Activated T-helper 1 cell treated with anti-CD3 and anti-CD28 coated beads, Interleukin-12 subunit alpha, Interleukin-12 subunit beta, Interleukin-2, Interleukin-4 antibody, amounts not matched to agents 30 ng/mL and 10 ng/mL and 1 ng/mL, durations not matched to agents 14 hours and 24 hours and 36 hours (primary cell): ENCODE data around the gene DMPK. TPM values are rescaled to one million over a fixed set of nuclear protein-coding genes. Genes with fewer than 3 reads are reported as not detected.

Source experiments
- DNase-seq: peaks from one replicate; pipeline ENCODE4 v3.0.0; 2021; ENCODE audit warnings: low spot score
- H3K27ac Mint-ChIP-seq: one replicate; pipeline ENCODE4 v1.8.0; 2021; ENCODE audit warnings: mild to moderate bottlenecking, mixed read lengths
- H3K27me3 Mint-ChIP-seq: one replicate; pipeline ENCODE4 v1.8.0; 2022; ENCODE audit warnings: mild to moderate bottlenecking, moderate library complexity, mixed read lengths; ENCODE audit not compliant: insufficient read depth
- H3K36me3 Mint-ChIP-seq: one replicate; pipeline ENCODE4 v1.8.0; 2021; ENCODE audit warnings: low read depth, mixed read lengths
- H3K4me1 Mint-ChIP-seq: one replicate; pipeline ENCODE4 v1.8.0; 2021; ENCODE audit warnings: low read depth, mixed read lengths
- H3K4me3 Mint-ChIP-seq: one replicate; pipeline ENCODE4 v1.8.0; 2021; ENCODE audit warnings: mild to moderate bottlenecking, moderate library complexity, mixed read lengths
- H3K9me3 Mint-ChIP-seq: one replicate; pipeline ENCODE4 v1.8.0; 2021; ENCODE audit warnings: mixed read lengths
- intact Hi-C: fragments of 100-400 bp; cut with micrococcal nuclease; formaldehyde crosslinking; loops from one replicate; pipeline ENCODE4 v1.15.1; 2024
- total RNA-seq: library from RNA; stranded (reverse); gene quantifications from 2 replicates; pipeline ENCODE4 v1.2.3, GENCODE V29; 2022

Gene DMPK
- total RNA-seq, 1 donor from 2014 or later = 23.9 TPM

DNA sequence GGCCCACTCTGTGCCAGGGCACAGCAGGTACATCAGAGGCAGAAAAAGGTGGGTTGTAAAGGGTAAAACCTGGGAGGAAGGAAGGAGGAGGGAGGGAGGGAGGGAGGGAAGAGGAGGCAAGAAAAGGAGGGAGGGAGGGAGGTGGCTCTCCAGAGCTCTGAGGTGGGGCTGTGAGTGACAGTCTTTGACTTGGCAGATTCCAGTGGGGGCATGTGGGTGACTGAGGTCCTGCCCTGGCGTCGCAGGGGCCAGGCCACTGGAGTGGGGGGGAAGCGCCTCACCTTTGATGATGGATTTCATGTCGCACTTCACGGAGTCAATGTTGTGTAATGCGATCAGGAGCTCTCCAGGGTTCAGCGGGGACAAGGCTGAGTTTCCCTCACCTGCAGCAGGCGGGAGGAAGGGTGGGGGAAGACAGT, 38.8 kb upstream of the DMPK start:
- Mint-ChIP-seq H3K27me3 (no peaks in the 10 kb centered on the region), H3K9me3 (no peaks in the 10 kb centered on the region), H3K4me3 (no peak overlapping the region), H3K36me3 (peaks cover 22% of the 10 kb centered on the region), H3K27ac (no peak overlapping the region), H3K4me1 (no peaks in the 10 kb centered on the region)
- intact Hi-C loops = no loop called here
- no peak for DNase-seq

DNA sequence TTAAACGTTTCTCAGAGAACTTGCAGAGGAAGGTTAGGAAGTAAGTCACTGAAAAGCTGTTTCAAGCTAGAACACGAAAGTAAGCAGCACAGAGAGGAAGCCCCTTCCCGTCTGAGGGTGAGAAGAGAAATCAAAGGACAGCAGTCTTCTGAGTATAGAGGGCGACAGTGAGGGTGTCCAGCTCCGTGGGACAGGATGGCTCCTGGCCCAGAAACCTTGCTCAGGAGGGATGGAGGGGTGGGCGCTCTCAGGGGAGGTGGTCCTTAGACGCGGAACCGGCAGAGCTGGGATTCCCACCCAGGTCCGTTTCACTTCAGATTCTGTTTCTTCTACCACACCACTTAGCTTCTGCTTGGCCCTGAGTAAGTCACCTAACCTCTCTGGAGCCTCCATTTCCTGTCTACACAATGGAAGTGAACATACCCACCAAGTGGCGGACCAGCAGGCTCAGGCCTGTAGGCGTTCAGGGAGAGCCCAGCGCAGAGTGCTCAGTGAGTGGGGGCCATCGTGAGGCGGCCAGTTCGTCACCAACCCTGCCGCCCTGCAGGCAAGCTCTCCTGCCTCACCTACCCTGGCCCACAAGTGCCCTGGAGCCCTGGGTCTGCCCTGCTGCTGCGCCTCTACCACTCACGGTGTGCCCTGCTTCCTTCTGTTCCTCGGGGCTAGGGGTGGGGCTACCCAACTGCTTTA, 38.3 kb upstream of the DMPK start:
- no peak overlapping the region for H3K4me3 Mint-ChIP-seq
- intact Hi-C loops = no loop called here
- peaks cover 16% of the 10 kb centered on the region for H3K36me3 Mint-ChIP-seq
- DNase-seq = no peak
- H3K27ac Mint-ChIP-seq = no peak overlapping the region
- H3K4me1 Mint-ChIP-seq = no peaks in the 10 kb centered on the region
- H3K27me3 Mint-ChIP-seq = no peaks in the 10 kb centered on the region
- H3K9me3 Mint-ChIP-seq = no peaks in the 10 kb centered on the region

DNA sequence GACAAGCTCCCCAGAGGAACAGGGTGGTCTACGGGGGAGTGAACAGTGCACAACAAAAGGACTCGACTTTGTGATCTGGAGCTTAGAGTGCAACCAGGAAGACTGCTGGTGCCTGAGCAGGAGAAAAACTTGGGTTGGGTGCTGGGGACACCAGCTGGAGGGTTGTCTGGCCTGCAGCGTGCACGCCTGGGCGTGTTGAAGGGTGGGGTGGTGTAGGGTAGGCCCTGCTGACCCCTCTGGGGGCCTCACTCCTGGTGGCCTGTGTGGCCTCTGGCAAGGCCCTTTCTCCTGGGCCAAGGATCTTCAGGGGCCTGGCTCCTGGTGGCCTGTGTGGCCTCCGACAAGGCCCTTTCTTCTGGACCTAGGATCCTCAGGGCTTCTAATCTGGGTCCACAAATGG, 37.5 kb upstream of the DMPK start:
- peaks cover 16% of the 10 kb centered on the region for H3K36me3 Mint-ChIP-seq
- no peaks in the 10 kb centered on the region for H3K4me1 Mint-ChIP-seq
- no peaks in the 10 kb centered on the region for H3K9me3 Mint-ChIP-seq
- intact Hi-C loops = no loop called here
- H3K27me3 Mint-ChIP-seq = no peaks in the 10 kb centered on the region
- H3K27ac Mint-ChIP-seq = no peak overlapping the region
- DNase-seq = no peak
- no peak overlapping the region for H3K4me3 Mint-ChIP-seq

DNA sequence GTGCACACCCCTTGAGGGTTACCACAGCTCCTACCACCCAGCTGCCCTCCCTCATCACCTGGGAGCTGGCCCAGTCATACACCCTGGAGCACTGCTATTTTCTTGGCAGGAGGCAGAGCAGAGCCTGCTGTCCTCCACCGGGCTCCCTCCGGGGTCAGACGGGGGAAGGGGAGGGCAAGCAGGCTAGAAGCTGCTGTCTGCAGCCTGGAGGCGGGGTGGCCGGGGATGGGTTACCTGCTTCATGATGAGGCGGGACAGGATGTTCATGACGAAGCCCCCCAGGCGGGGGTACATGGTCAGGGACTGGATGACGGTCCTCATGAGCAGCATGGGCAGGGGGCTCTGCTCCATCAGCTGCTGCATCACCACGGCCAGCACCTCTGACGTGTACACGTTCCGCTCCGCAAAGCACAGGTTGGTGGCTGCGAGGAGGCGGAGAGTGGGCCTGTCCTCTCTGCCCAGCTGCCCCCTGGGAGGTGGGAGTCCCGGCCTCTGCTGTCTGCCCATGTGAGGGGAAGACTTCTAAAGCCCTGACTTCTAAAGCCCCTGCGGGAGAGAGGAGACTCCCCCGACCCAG, 35.5 kb upstream of the DMPK start:
- peaks cover 7% of the 10 kb centered on the region for H3K36me3 Mint-ChIP-seq
- no peaks in the 10 kb centered on the region for H3K27me3 Mint-ChIP-seq
- no peaks in the 10 kb centered on the region for H3K4me1 Mint-ChIP-seq
- no peak overlapping the region for H3K4me3 Mint-ChIP-seq
- intact Hi-C loops = loop anchor here (1.0 to 2.0 kb wide), 5 partner anchors 19 to 84 kb away; partner anchors contain the start of gene MYPOP
- no peak overlapping the region for H3K27ac Mint-ChIP-seq
- no peaks in the 10 kb centered on the region for H3K9me3 Mint-ChIP-seq
- no peak for DNase-seq

DNA sequence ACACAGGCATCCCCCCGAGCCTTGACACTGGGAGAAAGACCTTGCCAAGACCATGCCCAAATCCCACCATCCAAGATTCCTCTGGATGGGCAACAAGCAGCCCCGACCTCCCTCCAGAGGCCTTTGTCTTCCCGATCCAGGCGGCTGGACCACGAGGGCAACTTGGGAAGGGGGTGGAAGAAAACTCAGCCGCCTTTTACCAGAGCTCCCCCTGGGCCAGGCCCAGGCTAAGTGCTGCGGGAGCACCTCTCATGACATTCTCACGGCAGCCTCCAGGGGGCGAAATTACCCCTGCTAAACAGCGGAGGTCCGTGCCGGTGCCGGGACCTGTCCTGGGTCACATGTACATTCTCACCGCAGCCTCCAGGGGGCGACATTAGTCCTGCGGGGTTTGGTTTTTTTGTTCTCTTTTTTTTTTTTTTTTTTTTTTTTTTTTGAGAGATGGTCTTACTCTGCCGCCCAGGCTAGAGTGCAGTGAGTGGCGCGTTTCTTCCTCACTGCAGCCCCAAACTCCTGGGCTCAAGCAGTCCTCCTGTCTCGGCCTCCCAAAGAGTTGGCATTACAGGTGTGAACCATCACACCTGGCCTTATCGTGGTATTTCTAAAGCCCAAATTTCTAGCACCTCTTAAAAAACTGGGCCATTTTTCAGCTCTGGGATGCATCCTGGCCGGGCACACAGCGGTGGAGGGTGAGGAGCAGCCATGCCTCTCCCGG, 34.9 kb upstream of the DMPK start:
- Mint-ChIP-seq H3K4me1 (no peaks in the 10 kb centered on the region), H3K9me3 (no peaks in the 10 kb centered on the region), H3K36me3 (peaks cover 7% of the 10 kb centered on the region), H3K4me3 (no peak overlapping the region), H3K27me3 (no peaks in the 10 kb centered on the region), H3K27ac (no peak overlapping the region)
- peak; percentile 89 for DNase-seq
- intact Hi-C loops = loop anchor here (1.0 to 2.0 kb wide), 5 partner anchors 18 to 85 kb away; partner anchors contain the start of gene MYPOP

DNA sequence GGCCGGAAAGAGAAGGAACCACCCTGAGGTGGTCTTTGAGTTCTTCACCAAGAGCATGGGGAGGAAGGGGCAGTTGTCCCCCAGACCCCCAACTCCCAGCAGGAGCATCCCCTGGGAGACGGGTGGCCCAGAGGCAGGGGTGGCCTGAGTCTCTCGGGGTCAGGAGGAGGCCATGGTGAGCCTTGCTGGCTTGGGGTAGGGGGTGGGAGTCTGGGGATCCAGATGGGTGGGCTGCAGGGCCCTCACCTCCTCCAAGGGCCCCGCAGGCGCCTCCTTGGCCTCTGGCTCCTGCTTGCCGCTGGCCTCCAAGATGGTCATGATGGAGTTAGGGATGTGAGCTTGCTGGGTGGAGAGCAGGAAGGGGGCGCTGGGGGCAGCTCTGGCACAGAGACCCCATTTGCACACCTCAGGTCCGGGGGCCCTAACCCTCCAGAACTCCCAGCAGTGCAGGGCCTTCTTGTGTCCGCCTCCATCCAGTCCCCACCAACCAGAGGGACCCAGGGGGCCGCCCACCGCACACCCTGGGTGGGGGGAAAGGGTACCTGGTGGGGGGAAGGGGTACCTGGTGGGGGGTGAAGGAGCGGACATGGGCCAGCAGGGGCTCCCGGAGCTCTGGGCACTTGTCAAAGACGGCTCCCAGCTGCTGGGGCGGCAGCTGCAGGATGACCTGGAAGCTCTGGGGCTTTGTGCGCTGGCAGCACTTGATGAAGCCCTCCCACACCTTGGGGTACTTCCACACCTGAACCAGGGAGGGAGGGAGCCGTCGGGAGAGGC, 34.1 kb upstream of the DMPK start:
- no peak for DNase-seq
- no peaks in the 10 kb centered on the region for H3K27me3 Mint-ChIP-seq
- intact Hi-C loops = loop anchor here (1.0 to 2.0 kb wide), 5 partner anchors 18 to 86 kb away; partner anchors contain the start of gene MYPOP
- no peaks in the 10 kb centered on the region for H3K9me3 Mint-ChIP-seq
- H3K27ac Mint-ChIP-seq = no peak overlapping the region
- no peaks in the 10 kb centered on the region for H3K4me1 Mint-ChIP-seq
- no peak overlapping the region for H3K4me3 Mint-ChIP-seq
- H3K36me3 Mint-ChIP-seq = peaks cover 7% of the 10 kb centered on the region

DNA sequence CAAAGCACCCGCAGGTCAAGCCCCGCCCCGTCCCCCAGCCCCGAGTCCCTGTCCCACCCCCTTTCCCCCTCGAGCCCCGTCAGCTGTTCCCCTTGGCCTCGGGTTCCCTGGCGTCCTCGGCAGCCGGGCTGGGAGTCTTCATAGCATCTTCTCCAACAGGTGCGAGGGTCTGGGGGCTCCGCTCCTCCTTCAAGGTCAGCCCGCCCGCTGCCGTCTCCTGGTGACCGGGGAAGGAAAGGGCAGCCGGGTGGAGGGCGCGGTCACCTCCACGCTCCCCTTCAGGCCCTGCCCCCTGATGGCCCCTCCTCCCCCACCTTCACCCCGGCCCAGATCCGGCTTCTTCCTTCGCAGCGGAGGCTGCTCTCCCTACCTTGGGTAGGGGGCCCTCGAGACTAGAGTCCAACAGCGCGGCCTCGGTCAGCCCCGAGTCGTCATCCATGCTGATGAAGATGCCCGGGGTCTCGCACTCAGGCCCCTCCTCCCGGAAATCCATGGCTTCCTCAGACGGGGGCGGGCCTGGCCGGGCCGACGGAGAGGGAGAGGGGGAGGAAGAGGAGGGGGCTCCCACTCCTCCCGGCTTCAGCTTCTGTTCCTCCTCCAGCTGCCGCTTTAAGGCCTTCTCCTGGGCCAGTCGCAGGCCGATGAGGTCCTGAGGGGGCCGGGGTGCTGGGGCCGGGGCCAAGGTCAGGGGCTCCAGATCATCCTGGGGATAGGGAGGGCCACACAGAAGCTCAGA, 33.4 kb upstream of the DMPK start:
- intact Hi-C loops = loop anchor here (2.0 kb wide), 1 partner anchor 17 kb away; no protein-coding TSS in a partner anchor
- no peaks in the 10 kb centered on the region for H3K27me3 Mint-ChIP-seq
- no peaks in the 10 kb centered on the region for H3K9me3 Mint-ChIP-seq
- H3K36me3 Mint-ChIP-seq = peaks cover 4% of the 10 kb centered on the region
- H3K27ac Mint-ChIP-seq = no peak overlapping the region
- no peak for DNase-seq
- no peak overlapping the region for H3K4me3 Mint-ChIP-seq
- no peaks in the 10 kb centered on the region for H3K4me1 Mint-ChIP-seq

DNA sequence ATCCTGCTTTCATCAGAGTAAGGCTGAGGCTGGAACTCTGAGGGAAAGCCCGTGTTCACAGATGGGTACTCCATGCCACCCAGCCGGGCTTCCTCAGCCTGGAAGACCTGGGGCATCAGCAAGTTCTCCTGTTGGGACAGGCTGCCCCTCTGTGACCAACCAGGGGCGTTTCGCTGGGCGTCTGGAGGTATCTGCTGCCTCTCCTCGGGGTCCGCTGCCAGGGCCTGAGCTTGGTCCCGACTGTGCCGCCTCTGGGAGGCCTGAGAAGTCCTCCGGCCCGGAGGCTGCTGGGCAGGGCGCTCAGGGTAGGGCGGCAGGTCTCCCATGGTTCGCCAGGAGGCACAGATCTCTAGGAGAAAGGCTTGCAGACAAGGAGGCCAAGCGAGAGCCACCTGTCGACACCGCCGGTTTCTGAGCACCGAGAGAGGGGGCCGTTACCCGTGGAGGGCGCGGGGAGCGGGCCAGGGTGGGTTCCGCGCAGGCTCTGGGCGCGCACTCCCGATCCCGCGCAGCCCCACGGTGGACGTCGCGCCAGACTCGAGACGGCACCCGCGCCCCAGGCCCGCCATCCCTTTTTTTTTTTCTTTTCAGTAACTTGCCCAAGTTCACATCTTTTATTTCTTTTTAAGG, 32.7 kb upstream of the DMPK start, which contains the start of gene RSPH6A:
TSS of gene RSPH6A (minus strand) at position 458 of the 630 bp plus-strand sequence. CDS start at position 326, 132 bp downstream.
- Mint-ChIP-seq H3K27ac (no peak within 1 kb of the TSS), H3K4me3 (no peak within 1 kb of the TSS), H3K36me3 (peaks cover under 1% of the 10 kb centered on the region), H3K4me1 (no peaks in the 10 kb centered on the region), H3K9me3 (no peaks in the 10 kb centered on the region), H3K27me3 (no peaks in the 10 kb centered on the region)
- DNase-seq = no peak
- intact Hi-C loops = no loop called here

DNA sequence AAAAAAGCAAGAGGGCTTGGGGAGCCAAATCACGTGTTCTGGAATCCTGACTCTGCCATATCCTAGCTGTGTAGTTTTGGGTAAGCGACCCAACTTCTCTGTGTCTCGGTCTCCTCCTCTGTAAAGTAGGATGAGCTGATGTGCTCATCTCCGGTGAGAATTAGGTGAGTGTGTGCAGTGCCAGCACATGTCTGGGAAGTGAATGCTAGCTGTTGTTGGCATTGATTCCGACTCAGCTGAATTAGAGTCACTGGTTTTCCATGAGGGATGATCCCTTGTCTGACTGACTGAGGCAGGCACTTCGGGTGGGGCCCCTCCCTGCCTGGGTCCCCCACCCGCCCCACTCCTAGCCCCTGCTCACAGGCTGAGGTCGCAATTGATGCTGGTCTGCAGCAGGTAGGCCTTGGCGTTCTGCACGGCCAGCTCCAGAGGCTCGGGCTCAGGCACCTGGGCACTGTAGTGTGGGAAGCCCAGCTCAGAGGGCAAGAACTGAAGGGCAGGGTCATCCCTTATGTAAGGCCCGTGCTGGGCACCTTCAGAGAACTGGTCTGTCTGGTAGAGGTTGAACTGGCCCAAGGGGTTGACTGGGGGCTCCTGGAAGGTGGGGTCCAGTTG, 32.0 kb upstream of the DMPK start:
- no peak for DNase-seq
- Mint-ChIP-seq H3K4me3 (no peak overlapping the region), H3K27ac (no peak overlapping the region), H3K27me3 (no peaks in the 10 kb centered on the region), H3K9me3 (no peaks in the 10 kb centered on the region), H3K4me1 (peaks cover 6% of the 10 kb centered on the region), H3K36me3 (no peaks in the 10 kb centered on the region)
- intact Hi-C loops = no loop called here

DNA sequence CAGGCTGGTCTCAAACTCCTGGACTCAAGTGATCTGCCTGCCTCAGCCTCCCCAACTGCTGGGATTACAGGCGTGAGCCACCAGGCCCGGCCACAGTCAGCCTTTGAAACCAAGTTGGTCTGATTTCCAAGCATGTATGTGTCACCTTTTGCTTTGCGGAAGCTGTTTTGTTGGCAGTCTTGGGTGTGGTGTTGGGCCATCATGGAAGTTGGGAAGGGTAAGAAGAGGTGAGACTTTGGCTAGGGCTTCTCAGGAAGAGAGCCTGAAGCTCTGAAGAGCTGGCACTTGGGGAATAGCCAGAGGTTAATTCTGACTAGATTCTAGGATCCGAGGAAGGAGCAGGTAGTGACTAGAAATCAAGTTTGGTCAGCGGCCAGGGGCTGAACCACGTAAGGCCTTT, 30.0 kb upstream of the DMPK start:
- Mint-ChIP-seq H3K27me3 (no peaks in the 10 kb centered on the region), H3K4me1 (peaks cover 7% of the 10 kb centered on the region), H3K9me3 (no peaks in the 10 kb centered on the region), H3K4me3 (no peak overlapping the region), H3K27ac (no peak overlapping the region), H3K36me3 (no peaks in the 10 kb centered on the region)
- no peak for DNase-seq
- intact Hi-C loops = no loop called here

DNA sequence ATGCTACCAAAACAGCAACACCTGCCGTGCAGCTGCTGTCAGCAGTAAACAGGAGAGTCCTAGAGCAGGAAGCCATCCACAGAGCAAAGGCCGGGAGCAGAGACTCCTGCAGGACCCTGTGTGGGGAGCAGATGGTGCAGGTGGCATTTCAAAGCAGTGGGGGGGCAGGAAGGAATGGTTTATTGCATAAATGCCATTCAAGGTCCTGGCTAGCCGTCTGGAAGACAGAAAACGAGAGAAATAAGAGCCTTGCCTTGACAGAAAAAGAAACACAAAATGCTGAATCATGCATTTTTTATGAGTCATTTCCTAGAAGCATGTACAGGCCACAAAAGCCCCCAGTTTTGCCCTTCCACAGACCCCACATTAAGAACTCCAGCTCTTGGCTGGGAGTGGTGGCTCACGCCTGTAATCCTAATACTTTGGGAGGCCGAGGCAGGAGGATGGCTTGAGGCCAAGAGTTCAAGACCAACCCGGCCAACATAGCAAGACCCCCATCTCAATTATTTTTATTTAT, 27.4 kb upstream of the DMPK start:
- H3K4me3 Mint-ChIP-seq = no peak overlapping the region
- peaks cover 5% of the 10 kb centered on the region for H3K27me3 Mint-ChIP-seq
- intact Hi-C loops = no loop called here
- DNase-seq = no peak
- no peaks in the 10 kb centered on the region for H3K36me3 Mint-ChIP-seq
- peak overlapping the region; percentile 21 for H3K27ac Mint-ChIP-seq
- no peaks in the 10 kb centered on the region for H3K9me3 Mint-ChIP-seq
- H3K4me1 Mint-ChIP-seq = peaks cover 7% of the 10 kb centered on the region
